Keratinocyte (primary cell): ENCODE data around the gene C19orf38. TPM values are rescaled to one million over a fixed set of nuclear protein-coding genes. Genes with fewer than 3 reads are reported as not detected.
"Not testable (repeated sequence)": the region's sequence is repeated elsewhere in the genome, so short reads cannot be mapped to it uniquely, and the experiment has no call there.

ENCODE experiments used
- DNase-seq: peaks from one replicate; pipeline ENCODE4 v3.0.0-alpha.2; 2011; ENCODE audit warnings: low read depth, missing footprints, low spot score
- FAIRE-seq: peaks from 2 replicates; lab custom pipeline; 2011; peaks lifted over from hg19 to GRCh38; lab: Jason Lieb, UNC
- H2AFZ ChIP-seq: 2 replicates; pipeline ENCODE4 v1.6.0; 2012; ENCODE audit warnings: low read length, control low read depth, inconsistent platforms; ENCODE audit not compliant: control insufficient read depth
- H3K27ac ChIP-seq: 2 replicates; pipeline ENCODE4 v1.5.1; 2011; ENCODE audit warnings: low read length; ENCODE audit not compliant: control insufficient read depth, insufficient read depth
- H3K27me3 ChIP-seq: 3 replicates; pipeline ENCODE4 v1.6.0; 2011; ENCODE audit warnings: low read length; ENCODE audit not compliant: control insufficient read depth, insufficient read depth; ENCODE audit errors: extremely low read depth
- H3K36me3 ChIP-seq, 2 experiments: 2 replicates in 1 of 2; 3 replicates in 1 of 2; pipeline ENCODE4 v1.5.1; 2011; ENCODE audit warnings: low read length in 2 of 2, mild to moderate bottlenecking in 1 of 2; ENCODE audit not compliant: control insufficient read depth in 2 of 2, insufficient read depth in 2 of 2; ENCODE audit errors: extremely low read depth in 1 of 2
- H3K4me1 ChIP-seq: 3 replicates; pipeline ENCODE4 v1.5.1; 2011; ENCODE audit warnings: low read length; ENCODE audit not compliant: control insufficient read depth, insufficient read depth; ENCODE audit errors: extremely low read depth
- H3K4me2 ChIP-seq: 3 replicates; pipeline ENCODE4 v1.6.0; 2011; ENCODE audit warnings: low read depth, low read length; ENCODE audit not compliant: control insufficient read depth, insufficient read depth; ENCODE audit errors: extremely low read depth
- H3K4me3 ChIP-seq, 3 experiments: fragments of 200-600 bp in 1 of 3; sonication (generic) in 1 of 3; 2 replicates in 2 of 3; 3 replicates in 1 of 3; pipeline ENCODE4 v1.5.1; 2011 to 2016; ENCODE audit warnings: low read length in 3 of 3, mild to moderate bottlenecking in 3 of 3, control low read depth in 2 of 3, inconsistent platforms in 1 of 3, low read depth in 1 of 3, mixed read lengths in 1 of 3, mixed run types in 1 of 3, moderate library complexity in 1 of 3; ENCODE audit not compliant: control insufficient read depth in 2 of 3, insufficient read depth in 2 of 3; ENCODE audit errors: extremely low read depth in 1 of 3
- H3K79me2 ChIP-seq: 2 replicates; pipeline ENCODE4 v1.6.0; 2012; ENCODE audit warnings: low read length; ENCODE audit not compliant: control insufficient read depth, insufficient read depth
- H3K9ac ChIP-seq: 3 replicates; pipeline ENCODE4 v1.6.0; 2011; ENCODE audit warnings: low read length; ENCODE audit not compliant: control insufficient read depth, insufficient read depth; ENCODE audit errors: extremely low read depth
- H3K9me1 ChIP-seq: 3 replicates; pipeline ENCODE4 v1.6.0; 2011; ENCODE audit warnings: low read length; ENCODE audit not compliant: control insufficient read depth, insufficient read depth; ENCODE audit errors: extremely low read depth
- H3K9me3 ChIP-seq: 2 replicates; pipeline ENCODE4 v1.5.1; 2012; ENCODE audit warnings: low read depth, low read length; ENCODE audit not compliant: control insufficient read depth
- H4K20me1 ChIP-seq: 3 replicates; pipeline ENCODE4 v1.6.0; 2011; ENCODE audit warnings: low read length; ENCODE audit not compliant: control insufficient read depth, insufficient read depth; ENCODE audit errors: extremely low read depth
- EZH2 ChIP-seq: IDR thresholded peaks from one replicate; pipeline ENCODE4 v1.6.1; 2012; ENCODE audit warnings: inconsistent platforms, mild to moderate bottlenecking, low read length, moderate library complexity
- dilution Hi-C: fragments of 300-500 bp; cut with MboI; formaldehyde crosslinking; loops from one replicate; pipeline ENCODE4 v1.7.0; 2020; ENCODE audit warnings: low sequenced_read_pairs; ENCODE audit not compliant: extremely low pct_ligation_motif_present
- polyA plus RNA-seq, 5 experiments: library from polyadenylated mRNA; depleted of rRNA in 3 of 5; stranded (reverse) in 3 of 5; stranded (forward) in 1 of 5; unstranded in 1 of 5; fragments of >200 nt; gene quantifications; 1 replicate in 1 of 5; 2 replicates in 3 of 5; 3 replicates in 1 of 5; pipeline versions ENCODE4 v1.2.1 to v1.2.3, GENCODE V29; 2011 to 2012; ENCODE audit warnings: missing spikeins in 2 of 5, low read depth in 1 of 5, low replicate concordance in 1 of 5
- TF ChIP-seq, protein P1 (sequence below), 3 experiments: IDR thresholded peaks in 1 of 3; conservative IDR thresholded peaks in 1 of 3; optimal IDR thresholded peaks in 1 of 3; 2 replicates in 2 of 3; 3 replicates in 1 of 3; pipeline versions ENCODE3 to v1.5.1; 2011; ENCODE audit warnings: low read length in 3 of 3, mild to moderate bottlenecking in 3 of 3, moderate library complexity in 2 of 3, control low read depth in 1 of 3, inconsistent platforms in 1 of 3; ENCODE audit not compliant: insufficient read depth in 2 of 3; ENCODE audit errors: extremely low read depth in 1 of 3

Gene C19orf38
- polyA plus RNA-seq, 1 donor (not counting 4 experiments of a cell fraction or from before 2014, with no cell fraction given), result 0.14 TPM

DNA sequence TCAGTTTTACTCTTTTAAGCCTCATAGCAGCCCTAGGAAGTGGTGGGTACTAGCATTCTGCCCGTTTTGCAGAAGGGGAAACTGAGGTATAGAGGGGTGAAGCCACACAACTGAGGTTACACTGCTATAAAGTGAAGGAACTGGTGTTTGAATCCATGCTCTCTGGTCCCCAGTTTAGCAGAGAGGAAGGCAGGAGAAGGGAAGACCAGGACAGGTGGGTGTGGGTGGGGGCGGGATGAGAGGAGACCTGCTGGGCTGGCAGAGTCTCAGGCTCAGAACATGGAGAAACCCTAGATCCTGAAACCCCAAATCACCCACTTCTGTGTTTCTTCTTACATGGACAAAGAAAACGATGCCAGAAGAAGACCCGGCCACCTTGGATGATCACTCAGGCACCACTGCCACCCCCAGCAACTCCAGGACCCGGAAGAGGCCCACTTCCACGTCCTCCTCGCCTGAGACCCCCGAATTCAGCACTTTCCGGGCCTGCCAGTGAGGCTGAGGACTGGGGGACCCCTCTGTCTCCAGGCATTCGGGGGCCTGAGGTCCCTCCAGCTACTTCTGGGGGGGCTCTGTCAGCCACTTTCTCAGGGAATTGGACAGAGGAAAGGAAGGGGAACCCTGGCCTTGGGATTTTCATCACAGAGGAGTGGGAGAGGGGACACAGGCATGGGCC is 20.8 kb downstream of the C19orf38 start:
- Histone ChIP-seq H3K36me3 (no peaks in the 10 kb centered on the region), H3K9me3 (no peaks in the 10 kb centered on the region), H3K4me1 (peaks cover 15% of the 10 kb centered on the region), H3K9ac (no peak overlapping the region), H3K4me2 (no peak overlapping the region), H3K27ac (no peak overlapping the region), H3K4me3 (no peak overlapping the region), H3K27me3 (no peaks in the 10 kb centered on the region), H3K79me2 (peaks cover 19% of the 10 kb centered on the region), H4K20me1 (no peaks in the 10 kb centered on the region), H3K9me1 (no peaks in the 10 kb centered on the region), H2AFZ (no peak overlapping the region)
- dilution Hi-C loops, result no loop called here
- DNase-seq (no peak), FAIRE-seq (no peak)
- no peak for TF ChIP-seq EZH2
- TF ChIP-seq, protein P1, sequence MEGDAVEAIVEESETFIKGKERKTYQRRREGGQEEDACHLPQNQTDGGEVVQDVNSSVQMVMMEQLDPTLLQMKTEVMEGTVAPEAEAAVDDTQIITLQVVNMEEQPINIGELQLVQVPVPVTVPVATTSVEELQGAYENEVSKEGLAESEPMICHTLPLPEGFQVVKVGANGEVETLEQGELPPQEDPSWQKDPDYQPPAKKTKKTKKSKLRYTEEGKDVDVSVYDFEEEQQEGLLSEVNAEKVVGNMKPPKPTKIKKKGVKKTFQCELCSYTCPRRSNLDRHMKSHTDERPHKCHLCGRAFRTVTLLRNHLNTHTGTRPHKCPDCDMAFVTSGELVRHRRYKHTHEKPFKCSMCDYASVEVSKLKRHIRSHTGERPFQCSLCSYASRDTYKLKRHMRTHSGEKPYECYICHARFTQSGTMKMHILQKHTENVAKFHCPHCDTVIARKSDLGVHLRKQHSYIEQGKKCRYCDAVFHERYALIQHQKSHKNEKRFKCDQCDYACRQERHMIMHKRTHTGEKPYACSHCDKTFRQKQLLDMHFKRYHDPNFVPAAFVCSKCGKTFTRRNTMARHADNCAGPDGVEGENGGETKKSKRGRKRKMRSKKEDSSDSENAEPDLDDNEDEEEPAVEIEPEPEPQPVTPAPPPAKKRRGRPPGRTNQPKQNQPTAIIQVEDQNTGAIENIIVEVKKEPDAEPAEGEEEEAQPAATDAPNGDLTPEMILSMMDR (optimal IDR thresholded peaks at IDR 0.05 in 1 of 3, IDR thresholded peaks at IDR 0.05 in 1 of 3, conservative IDR thresholded peaks at IDR 0.05 in 1 of 3; ENCODE audit: extremely low read depth in 1 of 3, insufficient read depth in 2 of 3, low read length in 3 of 3), result no peak

DNA sequence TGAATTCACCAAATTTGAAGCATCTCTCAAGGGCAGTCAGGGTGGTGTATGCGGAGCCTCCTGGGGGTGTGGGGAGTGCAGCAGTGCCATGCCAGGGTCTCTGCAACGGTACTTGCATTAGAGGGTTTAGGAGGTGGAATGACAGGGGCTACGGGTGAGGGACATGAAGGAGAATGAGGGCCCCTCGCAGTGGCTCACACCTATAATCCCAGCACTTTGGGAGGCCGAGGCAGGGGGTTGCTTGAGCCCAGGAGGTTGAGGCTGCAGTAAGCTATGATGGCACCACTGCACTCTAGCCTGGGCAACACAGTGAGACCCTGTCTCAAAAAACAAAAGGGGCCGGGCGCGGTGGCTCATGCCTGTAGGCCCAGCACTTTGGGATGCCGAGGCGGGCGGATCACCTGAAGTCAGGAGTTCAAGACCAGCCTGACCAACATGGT is 21.7 kb downstream of the C19orf38 start:
- H3K9me3 ChIP-seq, H3K4me3 ChIP-seq, H3K27me3 ChIP-seq, H2AFZ ChIP-seq, H3K36me3 ChIP-seq, dilution Hi-C loops, FAIRE-seq, H4K20me1 ChIP-seq, DNase-seq, H3K9me1 ChIP-seq, H3K4me2 ChIP-seq, H3K27ac ChIP-seq, H3K9ac ChIP-seq: not testable (repeated sequence)
- H3K4me1 ChIP-seq, result peaks cover 12% of the 10 kb centered on the region
- H3K79me2 ChIP-seq, result peaks cover 26% of the 10 kb centered on the region
